Femur (tissue), 1 donor: ENCODE data around the gene MLLT3.

Experiments
- DNase-seq: peaks from one replicate; pipeline ENCODE4 v3.0.0-alpha.2; 2017

MLLT3 gene

GRCh38 chr9:20553558-20554149, 68.6 kb downstream of the MLLT3 start:
- no peak for DNase-seq

GRCh38 chr9:20552874-20553557, 69.3 kb downstream of the MLLT3 start:
- DNase-seq: no peak

- DNase-seq: no peak
Measured at GRCh38 chr9:20551835-20552234, 70.5 kb downstream of the MLLT3 start.

- DNase-seq: no peak
Measured at GRCh38 chr9:20551236-20551635, 71.1 kb downstream of the MLLT3 start.

GRCh38 chr9:20550326-20550725, 72.0 kb downstream of the MLLT3 start:
- no peak for DNase-seq

GRCh38 chr9:20549053-20549452, 73.2 kb downstream of the MLLT3 start:
- DNase-seq: no peak

- no peak for DNase-seq
Measured at GRCh38 chr9:20545023-20545622, 77.2 kb downstream of the MLLT3 start.

GRCh38 chr9:20540169-20540863, 82.0 kb downstream of the MLLT3 start:
- no peak for DNase-seq

GRCh38 chr9:20538956-20539355, 83.3 kb downstream of the MLLT3 start:
- no peak for DNase-seq

- DNase-seq: no peak
Measured at GRCh38 chr9:20538092-20538491, 84.2 kb downstream of the MLLT3 start.

- DNase-seq: no peak
Measured at GRCh38 chr9:20537294-20537693, 85.0 kb downstream of the MLLT3 start.

- no peak for DNase-seq
Measured at GRCh38 chr9:20532584-20532983, 89.7 kb downstream of the MLLT3 start.

- DNase-seq: no peak
Measured at GRCh38 chr9:20529837-20530236, 92.5 kb downstream of the MLLT3 start.

GRCh38 chr9:20528253-20528652, 94.0 kb downstream of the MLLT3 start:
- no peak for DNase-seq

- DNase-seq: no peak
Measured at GRCh38 chr9:20526500-20527319, 95.6 kb downstream of the MLLT3 start.

GRCh38 chr9:20524776-20525175, 97.5 kb downstream of the MLLT3 start:
- DNase-seq: no peak

- no peak for DNase-seq
Measured at GRCh38 chr9:20518737-20519136, 103.6 kb downstream of the MLLT3 start.

- no peak for DNase-seq
Measured at GRCh38 chr9:20513126-20513913, 109.0 kb downstream of the MLLT3 start.

- no peak for DNase-seq
Measured at GRCh38 chr9:20512636-20513035, 109.7 kb downstream of the MLLT3 start.

GRCh38 chr9:20512106-20512505, 110.2 kb downstream of the MLLT3 start:
- no peak for DNase-seq

GRCh38 chr9:20511686-20512085, 110.6 kb downstream of the MLLT3 start:
- DNase-seq: no peak

- no peak for DNase-seq
Measured at GRCh38 chr9:20509466-20509865, 112.8 kb downstream of the MLLT3 start.
